ENCODE data around the gene MR1. TPM values are rescaled to one million over a fixed set of nuclear protein-coding genes. Genes with fewer than 3 reads are reported as not detected.
A peak's percentile ranks its signal among the peaks of the same experiment; 100 is the strongest.
"Not testable (repeated sequence)": the region's sequence is repeated elsewhere in the genome, so short reads cannot be mapped to it uniquely, and the experiment has no call there.

The MR1 gene
- polyA plus RNA-seq, 1 donor (not counting 4 experiments of a cell fraction or from before 2014, with no cell fraction given): 32.3 TPM

DNA sequence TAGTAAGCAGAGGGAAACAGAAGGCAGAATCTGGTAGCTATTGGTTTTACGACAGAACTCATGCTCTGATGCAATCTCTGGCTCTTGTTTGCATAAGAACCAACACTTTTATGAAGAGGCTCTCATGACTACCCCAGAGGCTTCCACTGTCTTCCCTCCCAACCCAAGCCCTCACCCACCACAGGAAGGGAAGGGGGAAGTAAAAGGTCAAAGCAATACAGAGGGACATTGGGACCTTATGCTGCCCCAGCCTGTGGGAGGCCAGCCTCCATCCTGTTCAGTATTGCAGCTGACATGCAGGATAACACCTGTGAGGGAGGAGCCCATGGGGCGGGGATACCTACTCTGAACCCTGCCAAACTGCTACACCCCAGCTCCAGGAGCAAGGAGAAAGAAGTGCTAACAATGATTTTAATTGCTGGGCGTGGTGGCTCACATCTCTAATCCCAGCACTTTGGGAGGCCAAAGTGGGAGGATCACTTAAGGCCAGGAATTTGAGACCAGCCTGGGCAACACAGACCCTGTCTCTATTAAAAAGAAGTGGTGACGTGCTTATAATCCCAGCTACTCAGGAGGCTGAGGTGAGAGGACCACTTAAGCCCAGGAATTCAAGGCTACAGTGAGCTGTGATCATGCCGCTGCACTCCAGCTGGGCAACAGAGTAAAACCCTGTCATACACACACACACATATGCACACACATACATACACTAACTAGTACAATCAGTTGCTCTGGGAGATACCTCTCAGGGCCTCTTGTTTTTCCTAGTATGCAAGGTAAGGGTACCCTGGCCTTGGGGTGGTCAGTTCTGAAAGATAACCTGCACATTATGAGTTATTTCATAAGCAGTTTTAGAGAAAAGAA, 9.5 kb downstream of the MR1 start:
- dilution Hi-C loops (cut with MboI; ENCODE audit: extremely low pct_ligation_motif_present, low sequenced_read_pairs): no loop called here
- Histone ChIP-seq H4K20me1 (ENCODE audit: control insufficient read depth, extremely low read depth, insufficient read depth, low read length) (no peaks in the 10 kb centered on the region), H3K9me1 (ENCODE audit: control insufficient read depth, extremely low read depth, insufficient read depth, low read length) (no peaks in the 10 kb centered on the region), H3K36me3 (ENCODE audit: control insufficient read depth in 2 of 2, extremely low read depth in 1 of 2, insufficient read depth in 2 of 2, low read length in 2 of 2) (no peaks in the 10 kb centered on the region), H3K4me2 (ENCODE audit: control insufficient read depth, extremely low read depth, insufficient read depth, low read depth, low read length) (peak overlapping the region; percentile 4), H2AFZ (ENCODE audit: control insufficient read depth, low read length) (peak overlapping the region; percentile 9), H3K79me2 (ENCODE audit: control insufficient read depth, insufficient read depth, low read length) (no peaks in the 10 kb centered on the region), H3K9ac (ENCODE audit: control insufficient read depth, extremely low read depth, insufficient read depth, low read length) (no peak overlapping the region), H3K27me3 (ENCODE audit: control insufficient read depth, extremely low read depth, insufficient read depth, low read length) (no peaks in the 10 kb centered on the region), H3K27ac (ENCODE audit: control insufficient read depth, insufficient read depth, low read length) (peak overlapping the region; percentile 49), H3K4me1 (ENCODE audit: control insufficient read depth, extremely low read depth, insufficient read depth, low read length) (peaks cover 28% of the 10 kb centered on the region), H3K9me3 (ENCODE audit: control insufficient read depth, low read depth, low read length) (no peaks in the 10 kb centered on the region), H3K4me3 (ENCODE audit: control insufficient read depth in 2 of 3, extremely low read depth in 1 of 3, insufficient read depth in 2 of 3, low read depth in 1 of 3, low read length in 3 of 3) (no peak overlapping the region)
- DNase-seq (ENCODE audit: low read depth, low spot score) (no peak), FAIRE-seq (no peak)
- no peak for TF ChIP-seq EZH2 (IDR thresholded peaks at IDR 0.05; ENCODE audit: low read length)
- TF ChIP-seq, protein P1, sequence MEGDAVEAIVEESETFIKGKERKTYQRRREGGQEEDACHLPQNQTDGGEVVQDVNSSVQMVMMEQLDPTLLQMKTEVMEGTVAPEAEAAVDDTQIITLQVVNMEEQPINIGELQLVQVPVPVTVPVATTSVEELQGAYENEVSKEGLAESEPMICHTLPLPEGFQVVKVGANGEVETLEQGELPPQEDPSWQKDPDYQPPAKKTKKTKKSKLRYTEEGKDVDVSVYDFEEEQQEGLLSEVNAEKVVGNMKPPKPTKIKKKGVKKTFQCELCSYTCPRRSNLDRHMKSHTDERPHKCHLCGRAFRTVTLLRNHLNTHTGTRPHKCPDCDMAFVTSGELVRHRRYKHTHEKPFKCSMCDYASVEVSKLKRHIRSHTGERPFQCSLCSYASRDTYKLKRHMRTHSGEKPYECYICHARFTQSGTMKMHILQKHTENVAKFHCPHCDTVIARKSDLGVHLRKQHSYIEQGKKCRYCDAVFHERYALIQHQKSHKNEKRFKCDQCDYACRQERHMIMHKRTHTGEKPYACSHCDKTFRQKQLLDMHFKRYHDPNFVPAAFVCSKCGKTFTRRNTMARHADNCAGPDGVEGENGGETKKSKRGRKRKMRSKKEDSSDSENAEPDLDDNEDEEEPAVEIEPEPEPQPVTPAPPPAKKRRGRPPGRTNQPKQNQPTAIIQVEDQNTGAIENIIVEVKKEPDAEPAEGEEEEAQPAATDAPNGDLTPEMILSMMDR (optimal IDR thresholded peaks at IDR 0.05 in 1 of 3, IDR thresholded peaks at IDR 0.05 in 1 of 3, conservative IDR thresholded peaks at IDR 0.05 in 1 of 3; ENCODE audit: extremely low read depth in 1 of 3, insufficient read depth in 2 of 3, low read length in 3 of 3): no peak

DNA sequence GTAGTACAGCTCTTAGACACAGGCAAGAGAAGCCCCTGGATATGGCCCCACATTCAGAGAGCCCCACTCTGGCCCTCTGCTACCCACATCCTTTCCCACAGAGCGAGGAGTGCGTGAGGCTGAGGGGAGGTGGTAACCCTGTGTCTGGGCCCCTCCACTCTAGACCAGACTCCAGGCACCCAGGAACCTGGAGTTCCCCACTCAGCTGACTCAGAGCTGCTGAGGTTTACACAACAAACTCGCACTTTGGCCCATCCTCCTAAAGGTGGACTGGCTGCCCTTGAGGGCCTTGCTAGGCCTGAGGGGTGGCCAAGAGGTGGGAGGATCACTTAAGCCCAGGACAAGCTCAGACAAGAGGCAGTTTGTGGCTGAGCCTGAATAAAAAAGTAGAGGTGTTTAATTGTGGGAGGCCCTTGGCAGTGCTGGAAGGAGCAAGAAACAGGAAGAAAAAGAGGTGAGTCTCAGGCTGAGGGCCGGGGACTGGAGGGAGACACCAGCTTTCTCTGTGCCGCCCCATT, 10.7 kb downstream of the MR1 start:
- Histone ChIP-seq H3K9me1 (ENCODE audit: control insufficient read depth, extremely low read depth, insufficient read depth, low read length) (no peaks in the 10 kb centered on the region), H3K9ac (ENCODE audit: control insufficient read depth, extremely low read depth, insufficient read depth, low read length) (peak overlapping the region; percentile 66), H4K20me1 (ENCODE audit: control insufficient read depth, extremely low read depth, insufficient read depth, low read length) (no peaks in the 10 kb centered on the region), H3K27ac (ENCODE audit: control insufficient read depth, insufficient read depth, low read length) (peak overlapping the region; percentile 87), H3K4me2 (ENCODE audit: control insufficient read depth, extremely low read depth, insufficient read depth, low read depth, low read length) (peak overlapping the region; percentile 71), H2AFZ (ENCODE audit: control insufficient read depth, low read length) (peak overlapping the region; percentile 54), H3K4me1 (ENCODE audit: control insufficient read depth, extremely low read depth, insufficient read depth, low read length) (peaks cover 28% of the 10 kb centered on the region), H3K9me3 (ENCODE audit: control insufficient read depth, low read depth, low read length) (no peaks in the 10 kb centered on the region), H3K36me3 (ENCODE audit: control insufficient read depth in 2 of 2, extremely low read depth in 1 of 2, insufficient read depth in 2 of 2, low read length in 2 of 2) (no peaks in the 10 kb centered on the region), H3K79me2 (ENCODE audit: control insufficient read depth, insufficient read depth, low read length) (no peaks in the 10 kb centered on the region), H3K4me3 (ENCODE audit: control insufficient read depth in 2 of 3, extremely low read depth in 1 of 3, insufficient read depth in 2 of 3, low read depth in 1 of 3, low read length in 3 of 3) (peak overlapping the region in 1 of 3 experiments; percentile 23), H3K27me3 (ENCODE audit: control insufficient read depth, extremely low read depth, insufficient read depth, low read length) (no peaks in the 10 kb centered on the region)
- dilution Hi-C loops (cut with MboI; ENCODE audit: extremely low pct_ligation_motif_present, low sequenced_read_pairs): no loop called here
- FAIRE-seq: peak; percentile 79
- DNase-seq (ENCODE audit: low read depth, low spot score): peak; percentile 90
- TF ChIP-seq EZH2 (IDR thresholded peaks at IDR 0.05; ENCODE audit: low read length): no peak
- TF ChIP-seq, protein P1 (optimal IDR thresholded peaks at IDR 0.05 in 1 of 3, IDR thresholded peaks at IDR 0.05 in 1 of 3, conservative IDR thresholded peaks at IDR 0.05 in 1 of 3; ENCODE audit: extremely low read depth in 1 of 3, insufficient read depth in 2 of 3, low read length in 3 of 3): no peak

DNA sequence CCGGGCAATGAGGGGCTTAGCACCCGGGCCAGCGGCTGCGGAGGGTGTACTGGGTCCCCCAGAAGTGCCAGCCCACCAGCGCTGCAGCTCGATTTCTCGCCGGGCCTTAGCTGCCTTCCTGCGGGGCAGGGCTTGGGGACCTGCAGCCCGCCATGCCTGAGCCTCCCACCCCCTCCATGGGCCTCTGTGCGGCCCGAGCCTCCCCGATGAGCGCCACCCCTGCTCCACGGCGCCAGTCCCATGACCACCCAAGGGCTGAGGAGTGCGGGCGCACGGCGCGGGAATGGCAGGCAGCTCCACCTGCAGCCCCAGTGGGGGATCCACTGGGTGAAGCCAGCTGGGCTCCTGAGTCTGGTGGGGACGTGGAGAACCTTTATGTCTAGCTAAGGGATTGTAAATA, 12.2 kb downstream of the MR1 start:
- dilution Hi-C loops (cut with MboI; ENCODE audit: extremely low pct_ligation_motif_present, low sequenced_read_pairs); FAIRE-seq: not testable (repeated sequence)

More for the DNA sequence above, 12.2 kb downstream of the MR1 start:
- H3K79me2 ChIP-seq (ENCODE audit: control insufficient read depth, insufficient read depth, low read length); H3K36me3 ChIP-seq (ENCODE audit: control insufficient read depth in 2 of 2, extremely low read depth in 1 of 2, insufficient read depth in 2 of 2, low read length in 2 of 2); H3K4me2 ChIP-seq (ENCODE audit: control insufficient read depth, extremely low read depth, insufficient read depth, low read depth, low read length); DNase-seq (ENCODE audit: low read depth, low spot score); H2AFZ ChIP-seq (ENCODE audit: control insufficient read depth, low read length); H3K9ac ChIP-seq (ENCODE audit: control insufficient read depth, extremely low read depth, insufficient read depth, low read length); H3K9me1 ChIP-seq (ENCODE audit: control insufficient read depth, extremely low read depth, insufficient read depth, low read length); H3K27ac ChIP-seq (ENCODE audit: control insufficient read depth, insufficient read depth, low read length); H4K20me1 ChIP-seq (ENCODE audit: control insufficient read depth, extremely low read depth, insufficient read depth, low read length); H3K9me3 ChIP-seq (ENCODE audit: control insufficient read depth, low read depth, low read length); H3K4me3 ChIP-seq (ENCODE audit: control insufficient read depth in 2 of 3, extremely low read depth in 1 of 3, insufficient read depth in 2 of 3, low read depth in 1 of 3, low read length in 3 of 3); H3K27me3 ChIP-seq (ENCODE audit: control insufficient read depth, extremely low read depth, insufficient read depth, low read length): not testable (repeated sequence)
- H3K4me1 ChIP-seq (ENCODE audit: control insufficient read depth, extremely low read depth, insufficient read depth, low read length): peaks cover 34% of the 10 kb centered on the region
